Endothelial cell of umbilical vein (primary cell): ENCODE results near the gene TMIGD2. TPM values are rescaled to one million over a fixed set of nuclear protein-coding genes. Genes with fewer than 3 reads are reported as not detected.

Experiments used
- BruUV-seq: library from RNA; stranded (reverse); fragments of 400-500 nt; replicated peaks from 2 replicates; lab custom pipeline; 2021; lab: Mats Ljungman, UMichigan
- CTCF ChIA-PET: fragments of 300-600, 350-600 bp; sonication (Branson Sonifier 250); formaldehyde crosslinking; loops from one replicate; lab custom pipeline; 2021; ENCODE audit warnings: antibody characterized with exemption, inconsistent platforms; lab: Charles Lee
- POLR2A ChIA-PET: fragments of 300-600, 350-600 bp; sonication (Branson Sonifier 250); formaldehyde crosslinking; loops from one replicate; lab custom pipeline; 2021; ENCODE audit warnings: antibody characterized with exemption, inconsistent platforms; lab: Charles Lee
- DNase-seq: peaks from one replicate; pipeline ENCODE4 v3.0.0-alpha.2; 2011; ENCODE audit warnings: low read depth, low spot score
- FAIRE-seq: peaks from 2 replicates; lab custom pipeline; 2011; peaks lifted over from hg19 to GRCh38; lab: Jason Lieb, UNC
- H2AFZ ChIP-seq: 2 replicates; pipeline ENCODE4 v1.6.0; 2012; ENCODE audit warnings: low read depth, low read length, control low read depth, inconsistent platforms
- H3K27ac ChIP-seq: 2 replicates; pipeline ENCODE4 v1.5.1; 2011; ENCODE audit warnings: low read depth, mild to moderate bottlenecking, control low read depth, low read length, moderate library complexity; ENCODE audit not compliant: insufficient read depth
- H3K27me3 ChIP-seq, 2 experiments: 2 replicates each; pipeline versions ENCODE4 v1.6.0 to v1.6.1; 2011; ENCODE audit warnings: low read length in 2 of 2, mixed read lengths in 1 of 2; ENCODE audit not compliant: control insufficient read depth in 2 of 2, insufficient read depth in 2 of 2
- H3K36me3 ChIP-seq, 2 experiments: 2 replicates in 1 of 2; 3 replicates in 1 of 2; pipeline ENCODE4 v1.5.1; 2011; ENCODE audit warnings: low read length in 2 of 2, mild to moderate bottlenecking in 1 of 2, moderate library complexity in 1 of 2; ENCODE audit not compliant: control insufficient read depth in 2 of 2, insufficient read depth in 2 of 2; ENCODE audit errors: extremely low read depth in 1 of 2
- H3K4me1 ChIP-seq: 3 replicates; pipeline ENCODE4 v1.5.1; 2011; ENCODE audit warnings: mild to moderate bottlenecking, low read length; ENCODE audit not compliant: control insufficient read depth, insufficient read depth; ENCODE audit errors: extremely low read depth
- H3K4me2 ChIP-seq: 2 replicates; pipeline ENCODE4 v1.6.1; 2011; ENCODE audit warnings: low read length, control low read depth, mixed read lengths; ENCODE audit not compliant: insufficient read depth
- H3K4me3 ChIP-seq, 3 experiments: fragments of 200-600 bp in 1 of 3; sonication (generic), shearing (Covaris generic) in 1 of 3; replicated peaks in 1 of 3; 2 replicates each; pipeline ENCODE4 v1.5.1; 2011 to 2016; ENCODE audit warnings: control low read depth in 3 of 3, low read length in 3 of 3, mild to moderate bottlenecking in 2 of 3, inconsistent platforms in 1 of 3, low read depth in 1 of 3, moderate library complexity in 1 of 3; ENCODE audit not compliant: insufficient read depth in 1 of 3
- H3K79me2 ChIP-seq: 2 replicates; pipeline ENCODE4 v1.6.0; 2012; ENCODE audit warnings: low read length, inconsistent platforms; ENCODE audit not compliant: control insufficient read depth, insufficient read depth
- H3K9ac ChIP-seq: replicated peaks from 2 replicates; pipeline ENCODE3; 2011; ENCODE audit warnings: low read length, control low read depth; ENCODE audit not compliant: insufficient read depth; ENCODE audit errors: extremely low read depth
- H3K9me1 ChIP-seq: replicated peaks from 3 replicates; pipeline ENCODE4 v1.6.0; 2011; ENCODE audit warnings: mild to moderate bottlenecking, low read length; ENCODE audit not compliant: control insufficient read depth, insufficient read depth; ENCODE audit errors: extremely low read depth
- H3K9me3 ChIP-seq: replicated peaks from 2 replicates; pipeline ENCODE4 v1.5.1; 2012; ENCODE audit warnings: low read length, inconsistent platforms; ENCODE audit not compliant: control insufficient read depth, insufficient read depth
- H4K20me1 ChIP-seq: replicated peaks from 2 replicates; pipeline ENCODE3; 2011; ENCODE audit warnings: mild to moderate bottlenecking, low read length; ENCODE audit not compliant: control insufficient read depth, insufficient read depth; ENCODE audit errors: extremely low read depth
- EZH2 ChIP-seq: IDR thresholded peaks from 2 replicates; pipeline ENCODE4 v1.6.1; 2012; ENCODE audit warnings: borderline replicate concordance, low read depth, mild to moderate bottlenecking, moderate library complexity, low read length, inconsistent platforms; ENCODE audit not compliant: severe bottlenecking
- FOS ChIP-seq: IDR thresholded peaks from 2 replicates; pipeline ENCODE4 v1.6.1; 2011; ENCODE audit warnings: mild to moderate bottlenecking, low read length, moderate library complexity, borderline replicate concordance; ENCODE audit not compliant: insufficient read depth
- GATA2 ChIP-seq: IDR thresholded peaks from 2 replicates; pipeline ENCODE4 v1.7.0; 2011; ENCODE audit warnings: low read depth, mild to moderate bottlenecking, moderate library complexity, mixed read lengths, low read length; ENCODE audit not compliant: insufficient read length, insufficient read depth
- JUN ChIP-seq: IDR thresholded peaks from 2 replicates; pipeline ENCODE4 v1.6.1; 2011; ENCODE audit warnings: borderline replicate concordance, low read depth; ENCODE audit not compliant: insufficient read length, insufficient read depth
- MAX ChIP-seq: IDR thresholded peaks from 2 replicates; pipeline ENCODE4 v1.6.1; 2011; ENCODE audit not compliant: insufficient read depth, insufficient read length
- MYC ChIP-seq: IDR thresholded peaks from one replicate; pipeline ENCODE4 v1.6.1; 2011; ENCODE audit warnings: mild to moderate bottlenecking, low read depth, low read length
- POLR2A ChIP-seq: IDR thresholded peaks from 2 replicates; pipeline ENCODE4 v1.6.1; 2012; ENCODE audit warnings: low read depth, mild to moderate bottlenecking, control low read depth, low read length
- POLR2AphosphoS5 ChIP-seq: IDR thresholded peaks from 2 replicates; pipeline ENCODE4 v1.6.1; 2012; ENCODE audit warnings: low read depth, mild to moderate bottlenecking, control low read depth, low read length, moderate library complexity; ENCODE audit not compliant: insufficient read depth
- dilution Hi-C: fragments of 300-500 bp; cut with MboI; formaldehyde crosslinking; loops from one replicate; pipeline ENCODE4 v1.15.0; 2019; ENCODE audit warnings: low sequenced_read_pairs; ENCODE audit not compliant: extremely low pct_ligation_motif_present
- intact Hi-C: fragments of 100-400 bp; cut with micrococcal nuclease; formaldehyde crosslinking; loops from one replicate; pipeline ENCODE4 v1.10.0; 2022
- polyA plus RNA-seq, 4 experiments: library from polyadenylated mRNA; depleted of rRNA in 3 of 4; stranded (reverse) in 3 of 4; unstranded in 1 of 4; fragments of >200 nt; gene quantifications; 2 replicates each; pipeline versions ENCODE4 v1.2.1 to v1.2.3, GENCODE V29; 2011 to 2012; ENCODE audit warnings: missing spikeins in 1 of 4
- total RNA-seq: library from RNA; stranded (reverse); gene quantifications from 2 replicates; pipeline ENCODE4 v1.2.3, GENCODE V29; 2021
- TF ChIP-seq, protein P1 (sequence below), 2 donors: IDR thresholded peaks; 1 replicate in 1 of 2; 2 replicates in 1 of 2; pipeline ENCODE4 v1.5.1; 2011; ENCODE audit warnings: low read length in 2 of 2, mild to moderate bottlenecking in 2 of 2, moderate library complexity in 2 of 2, control low read depth in 1 of 2, inconsistent platforms in 1 of 2, low read depth in 1 of 2; ENCODE audit not compliant: insufficient read depth in 1 of 2; ENCODE audit errors: extremely low read depth in 1 of 2

TMIGD2 gene
- total and polyA plus RNA-seq, 2 donors (not counting 3 experiments of a cell fraction or from before 2014, with no cell fraction given) = not detected

DNA sequence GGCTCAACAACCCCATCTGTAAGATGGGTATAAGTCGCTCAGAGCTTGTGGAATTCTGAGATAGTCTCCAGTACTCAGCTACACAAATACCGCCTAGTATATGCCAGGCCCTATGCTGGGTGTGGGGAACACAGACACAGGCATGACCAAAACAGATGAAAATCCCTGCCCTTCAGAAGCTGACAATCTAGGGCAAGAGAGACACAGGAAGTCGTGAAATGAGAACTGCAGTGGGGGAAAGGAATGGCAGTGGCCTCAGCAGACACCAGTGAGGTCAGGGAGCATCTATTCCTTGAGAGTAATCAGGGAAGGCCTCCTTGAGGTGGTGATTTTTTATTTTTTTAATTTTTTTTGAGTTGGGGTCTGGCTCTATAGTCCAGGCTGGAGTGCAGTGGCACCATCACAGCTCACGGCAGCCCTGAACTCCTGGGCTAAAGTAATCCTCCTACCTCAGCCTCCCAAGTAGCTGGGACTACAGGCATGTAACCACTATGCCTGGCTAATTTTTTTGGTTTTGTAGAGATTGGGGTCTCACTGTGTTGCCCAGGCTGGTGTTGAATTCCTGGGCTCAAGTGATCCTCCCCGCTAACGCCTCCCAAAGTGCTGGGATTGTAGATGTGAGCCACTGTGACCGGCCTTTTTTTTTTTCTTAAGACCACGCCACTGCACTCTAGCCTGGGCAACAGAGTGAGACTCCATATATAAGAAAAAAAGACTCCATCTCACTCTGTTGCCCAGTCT, 3.2 kb downstream of the TMIGD2 start:
- BruUV-seq = no TSS peak
- TF ChIP-seq MAX = no peak
- no peak for TF ChIP-seq JUN
- no peak for TF ChIP-seq POLR2A
- no peak for TF ChIP-seq EZH2
- TF ChIP-seq MYC = no peak
- TF ChIP-seq FOS = no peak
- no peak for TF ChIP-seq POLR2AphosphoS5
- TF ChIP-seq GATA2 = no peak
- TF ChIP-seq, protein P1, sequence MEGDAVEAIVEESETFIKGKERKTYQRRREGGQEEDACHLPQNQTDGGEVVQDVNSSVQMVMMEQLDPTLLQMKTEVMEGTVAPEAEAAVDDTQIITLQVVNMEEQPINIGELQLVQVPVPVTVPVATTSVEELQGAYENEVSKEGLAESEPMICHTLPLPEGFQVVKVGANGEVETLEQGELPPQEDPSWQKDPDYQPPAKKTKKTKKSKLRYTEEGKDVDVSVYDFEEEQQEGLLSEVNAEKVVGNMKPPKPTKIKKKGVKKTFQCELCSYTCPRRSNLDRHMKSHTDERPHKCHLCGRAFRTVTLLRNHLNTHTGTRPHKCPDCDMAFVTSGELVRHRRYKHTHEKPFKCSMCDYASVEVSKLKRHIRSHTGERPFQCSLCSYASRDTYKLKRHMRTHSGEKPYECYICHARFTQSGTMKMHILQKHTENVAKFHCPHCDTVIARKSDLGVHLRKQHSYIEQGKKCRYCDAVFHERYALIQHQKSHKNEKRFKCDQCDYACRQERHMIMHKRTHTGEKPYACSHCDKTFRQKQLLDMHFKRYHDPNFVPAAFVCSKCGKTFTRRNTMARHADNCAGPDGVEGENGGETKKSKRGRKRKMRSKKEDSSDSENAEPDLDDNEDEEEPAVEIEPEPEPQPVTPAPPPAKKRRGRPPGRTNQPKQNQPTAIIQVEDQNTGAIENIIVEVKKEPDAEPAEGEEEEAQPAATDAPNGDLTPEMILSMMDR (IDR thresholded peaks at IDR 0.05; ENCODE audit: extremely low read depth in 1 of 2, insufficient read depth in 1 of 2, low read depth in 1 of 2, low read length in 2 of 2) = no peak
- peak; percentile 52 for FAIRE-seq
- Histone ChIP-seq H3K27me3 (no peaks in the 10 kb centered on the region), H3K79me2 (no peaks in the 10 kb centered on the region), H3K4me1 (no peaks in the 10 kb centered on the region), H3K36me3 (no peaks in the 10 kb centered on the region), H2AFZ (no peak overlapping the region), H3K4me3 (no peak overlapping the region), H4K20me1 (no peaks in the 10 kb centered on the region), H3K4me2 (no peak overlapping the region), H3K9me1 (no peaks in the 10 kb centered on the region), H3K9ac (no peak overlapping the region), H3K9me3 (no peaks in the 10 kb centered on the region), H3K27ac (no peak overlapping the region)
- ChIA-PET CTCF (interaction anchor here (1.3 kb wide), 1 partner anchor 32 kb away, joined by 5 read pairs; no protein-coding TSS in a partner anchor), POLR2A (interaction anchor here (0.6 kb wide), 1 partner anchor 22 kb away, joined by 3 read pairs; no protein-coding TSS in a partner anchor)
- dilution Hi-C loops (no loop called here), intact Hi-C loops (no loop called here)
- DNase-seq = no peak
